K562 (cell line): ENCODE results near the gene MYO15B. TPM values are rescaled to one million over a fixed set of nuclear protein-coding genes. Genes with fewer than 3 reads are reported as not detected.

Source experiments
- ATAC-seq: fragments of 200-7000 bp; cut with Tn5 transposase; 3 replicates; pipeline ENCODE4 v1.9.1; 2020; ENCODE audit warnings: moderate library complexity
- BruUV-seq: library from RNA; stranded (reverse); fragments of 400-500 nt; replicated peaks from 2 replicates; lab custom pipeline; 2021; lab: Mats Ljungman, UMichigan
- CTCF ChIA-PET: fragments of 300-600 bp; formaldehyde crosslinking; extraction: SDS; loops from one replicate; lab custom pipeline; 2021; ENCODE audit warnings: low intra/inter-chr PET ratio; lab: Yijun Ruan, JAX
- POLR2A ChIA-PET: fragments of 300-600, 350-650 bp; sonication (Branson Sonifier 250); formaldehyde crosslinking; extraction: SDS; loops from one replicate; lab custom pipeline; 2021; ENCODE audit warnings: antibody characterized with exemption, inconsistent platforms; lab: Yijun Ruan, JAX
- DNase-seq, 4 experiments: peaks; one replicate each; pipeline versions ENCODE4 v3.0.0 to v3.0.0-alpha.2; 2011 to 2018; ENCODE audit warnings: low spot score in 3 of 4, mixed read lengths in 3 of 4; ENCODE audit errors: extremely low read depth in 1 of 4
- FAIRE-seq: peaks from 2 replicates; lab custom pipeline; 2011; peaks lifted over from hg19 to GRCh38; lab: Jason Lieb, UNC
- H2AFZ ChIP-seq: 2 replicates; pipeline ENCODE4 v1.6.0; 2011; ENCODE audit warnings: low read depth, low read length, control low read depth, inconsistent platforms
- H3K27ac ChIP-seq: fragments of 200-600 bp; 3 replicates; pipeline ENCODE4 v1.8.0; 2011; ENCODE audit warnings: low read depth, mild to moderate bottlenecking, control low read depth, inconsistent platforms, low read length, moderate library complexity, mixed read lengths; ENCODE audit errors: extremely low read depth
- H3K27me3 ChIP-seq, 2 experiments: fragments of 300-600 bp in 1 of 2; 2 replicates in 1 of 2; 3 replicates in 1 of 2; pipeline versions ENCODE4 v1.6.0 to v1.8.0; 2011; ENCODE audit warnings: inconsistent platforms in 2 of 2, low read length in 2 of 2, mild to moderate bottlenecking in 1 of 2, mixed read lengths in 1 of 2, moderate library complexity in 1 of 2; ENCODE audit not compliant: control insufficient read depth in 2 of 2, insufficient read depth in 2 of 2
- H3K36me3 ChIP-seq: fragments of 300-600 bp; 3 replicates; pipeline ENCODE4 v1.8.0; 2011; ENCODE audit warnings: mild to moderate bottlenecking, low read length, inconsistent platforms; ENCODE audit not compliant: control insufficient read depth, insufficient read depth
- H3K4me1 ChIP-seq, 2 experiments: fragments of 200-600 bp in 1 of 2; replicated peaks in 1 of 2; 2 replicates in 1 of 2; 3 replicates in 1 of 2; pipeline versions ENCODE4 v1.5.1 to v1.8.0; 2011; ENCODE audit warnings: inconsistent platforms in 2 of 2, low read length in 2 of 2, mild to moderate bottlenecking in 1 of 2, mixed read lengths in 1 of 2, moderate library complexity in 1 of 2; ENCODE audit not compliant: control insufficient read depth in 2 of 2, insufficient read depth in 2 of 2
- H3K4me2 ChIP-seq: 2 replicates; pipeline ENCODE4 v1.6.1; 2011; ENCODE audit warnings: low read length, control low read depth, inconsistent platforms, mixed read lengths; ENCODE audit not compliant: insufficient read depth
- H3K4me3 ChIP-seq: fragments of 200-600 bp; sonication (generic), shearing (Covaris generic); 2 replicates; pipeline ENCODE4 v1.5.1; 2016; ENCODE audit warnings: control low read depth, inconsistent platforms
- H3K79me2 ChIP-seq: fragments of 200-600 bp; 3 replicates; pipeline ENCODE4 v1.8.0; 2011; ENCODE audit warnings: low read length, inconsistent platforms; ENCODE audit not compliant: control insufficient read depth, insufficient read depth
- H3K9ac ChIP-seq, 2 experiments: 2 replicates each; pipeline versions ENCODE4 v1.6.0 to v1.6.1; 2011; ENCODE audit warnings: low read depth in 2 of 2, low read length in 2 of 2, control low read depth in 1 of 2, inconsistent platforms in 1 of 2, mild to moderate bottlenecking in 1 of 2, mixed read lengths in 1 of 2; ENCODE audit not compliant: insufficient read depth in 1 of 2
- H3K9me1 ChIP-seq: one replicate; pipeline ENCODE4 v1.6.0; 2011; ENCODE audit warnings: inconsistent platforms, mild to moderate bottlenecking, low read length, moderate library complexity; ENCODE audit not compliant: control insufficient read depth, insufficient read depth
- H3K9me3 ChIP-seq: replicated peaks from 2 replicates; pipeline ENCODE4 v1.5.1; 2011; ENCODE audit warnings: low read depth, low read length, inconsistent platforms; ENCODE audit not compliant: control insufficient read depth, insufficient read depth
- H4K20me1 ChIP-seq: replicated peaks from 2 replicates; pipeline ENCODE4 v1.6.1; 2011; ENCODE audit warnings: low read length, inconsistent platforms, mixed read lengths; ENCODE audit not compliant: control insufficient read depth, insufficient read depth
- BMI1 ChIP-seq: fragments of 150-350 bp; IDR thresholded peaks from 2 replicates; pipeline ENCODE4 v1.6.1; 2014; ENCODE audit warnings: low read length
- HEY1 ChIP-seq: fragments of 250-450 bp; sonication (Bioruptor Pico); IDR thresholded peaks from 2 replicates; pipeline ENCODE4 v1.5.0; 2020; ENCODE audit warnings: mild to moderate bottlenecking, moderate library complexity, borderline replicate concordance
- KHSRP ChIP-seq: fragments of 450-650 bp; IDR thresholded peaks from 2 replicates; pipeline ENCODE4 v1.6.1; 2017
- MAFG ChIP-seq: fragments of 450-650 bp; conservative IDR thresholded peaks from 2 replicates; pipeline ENCODE4 v1.6.1; 2016; ENCODE audit warnings: missing genetic modification characterization, missing compliant biosample characterization
- RHOXF2B ChIP-seq: fragments of 250-450 bp; sonication (Bioruptor Pico); conservative IDR thresholded peaks from 2 replicates; pipeline ENCODE4 v1.5.1; 2021
- TEAD2 ChIP-seq: fragments of 450-650 bp; IDR thresholded peaks from 2 replicates; pipeline ENCODE4 v1.6.1; 2016; ENCODE audit warnings: missing genetic modification characterization, control low read depth, missing compliant biosample characterization
- ZKSCAN8 ChIP-seq: fragments of 200-800 bp; sonication (Bioruptor generic); IDR thresholded peaks from 2 replicates; pipeline ENCODE4 v1.6.1; 2016; ENCODE audit warnings: missing genetic modification characterization, missing compliant biosample characterization
- ZNF354B ChIP-seq: fragments of 250-450 bp; sonication (Bioruptor Pico); IDR thresholded peaks from 2 replicates; pipeline ENCODE4 v1.4.0; 2020
- WGBS: fragments of 100-300 bp; shearing (Covaris generic); methylation state at CpG from one replicate; pipeline ENCODE4 v1.1.6; 2016; ENCODE audit warnings: low coverage, mixed read lengths; ENCODE audit not compliant: insufficient coverage; ENCODE audit errors: missing lambda C conversion rate; 5-methylcytosine and 5-hydroxymethylcytosine counted together
- in situ Hi-C: fragments of 300-500 bp; cut with MboI; formaldehyde crosslinking; loops from 4 replicates; pipeline ENCODE4 v1.15.0; 2018; ENCODE audit warnings: inconsistent platforms, mixed read lengths
- intact Hi-C: fragments of 100-400 bp; cut with micrococcal nuclease; formaldehyde crosslinking; loops from 2 replicates; pipeline ENCODE4 v1.14.2; 2022
- polyA plus RNA-seq, 8 experiments: library from polyadenylated mRNA; depleted of rRNA in 4 of 8; stranded (reverse) in 5 of 8; unstranded in 3 of 8; fragments of >200 nt; fragmentation: Nextera tagmentation in 2 of 8; fragmentation: Illumina TruSeq in 1 of 8; extraction: Ambion mirVana in 2 of 8; extraction: Trizol in 1 of 8; gene quantifications; 2 replicates each; pipeline versions ENCODE4 v1.2.1 to v1.2.3, GENCODE V29; 2011 to 2014; ENCODE audit warnings: inconsistent platforms in 1 of 8, missing spikeins in 1 of 8
- total RNA-seq, 7 experiments: library from RNA; depleted of rRNA in 6 of 7; stranded (reverse); fragments of >200 nt in 6 of 7; fragmentation: Illumina TruSeq in 2 of 7; extraction: Trizol in 2 of 7; gene quantifications; 2 replicates each; pipeline versions ENCODE4 v1.2.1 to v1.2.3, GENCODE V29; 2011 to 2021; ENCODE audit warnings: low replicate concordance in 1 of 7
- TF ChIP-seq, protein P1 (sequence below): fragments of 250-450 bp; sonication (Bioruptor Pico); IDR thresholded peaks from 2 replicates; pipeline ENCODE4 v1.9.0; 2021; ENCODE audit warnings: mild to moderate bottlenecking
- TF ChIP-seq, protein P2 (sequence below): fragments of 450-650 bp; formaldehyde crosslinking; IDR thresholded peaks from 2 replicates; pipeline ENCODE4 v1.4.0; 2022; ENCODE audit warnings: mild to moderate bottlenecking, moderate library complexity
- TF ChIP-seq, protein P3 (sequence below): sonication (generic); formaldehyde crosslinking; IDR thresholded peaks from 2 replicates; pipeline ENCODE4 v1.8.1; 2023; ENCODE audit warnings: mild to moderate bottlenecking, missing genetic modification reagents, moderate library complexity
- TF ChIP-seq, protein P4 (sequence below), 2 experiments: fragments of 450-650 bp; formaldehyde crosslinking in 1 of 2; IDR thresholded peaks; 2 replicates each; pipeline versions ENCODE4 v1.4.0 to v1.6.1; 2014 to 2020; ENCODE audit warnings: mild to moderate bottlenecking in 2 of 2, borderline replicate concordance in 1 of 2, low read depth in 1 of 2

The MYO15B gene
- total and polyA plus RNA-seq, 9 of the 15 experiments (the other 6 are each of a cell fraction or from before 2014, with no cell fraction given) = 0.05 to 3.1 (median 0.83) TPM; not detected in 2

DNA sequence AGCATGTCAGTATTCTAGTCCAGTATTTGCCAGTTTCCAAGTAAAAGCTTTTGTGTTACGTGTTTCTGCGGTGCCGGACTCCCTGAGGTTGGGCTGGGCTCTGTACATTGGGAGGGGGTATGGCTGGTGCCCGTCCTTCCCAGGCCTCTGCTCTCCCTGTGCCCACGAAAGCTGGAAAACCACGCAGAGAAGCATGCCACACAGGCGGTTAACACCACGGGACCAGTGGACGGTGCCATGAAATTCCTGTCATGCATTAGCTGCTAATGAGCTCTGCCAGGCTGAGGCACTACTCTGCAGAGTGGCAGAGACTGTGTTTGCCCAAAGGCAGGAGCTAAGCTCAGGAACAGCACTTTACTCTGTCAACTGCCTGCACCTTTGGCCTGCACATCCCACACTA is 53.7 kb downstream of the MYO15B start:
- no TSS peak for BruUV-seq
- H3K9ac ChIP-seq = peak overlapping the region in 1 of 2 experiments; percentile 19; a peak in 2 of 4 replicates
- H3K27ac ChIP-seq = no peak overlapping the region; the same call in 2 of the 3 replicates
- 0 out of 2 replicates have a peak, but pooled peaks cover 6% of the 10 kb centered on the region for H4K20me1 ChIP-seq
- peaks cover 15 to 36% of the 10 kb centered on the region in 2 experiments; a peak in 4 of 5 replicates for H3K4me1 ChIP-seq
- H3K9me3 ChIP-seq = no peaks in the 10 kb centered on the region
- no peak for DNase-seq
- ChIA-PET CTCF (no interaction called here), POLR2A (interaction anchor here (0.6 to 1.7 kb wide), 5 partner anchors 8 to 18 kb away, joined by 3 to 11 read pairs (median 4); partner anchors contain the start of gene SMIM5)
- H3K4me3 ChIP-seq = no peak overlapping the region
- ATAC-seq = no peak
- intact Hi-C loops (no loop called here), in situ Hi-C loops (no loop called here)
- WGBS = 84% methylated on average over 9 of the region's 9 CpGs
- H3K27me3 ChIP-seq = no peaks in the 10 kb centered on the region
- peaks cover under 1% of the 10 kb centered on the region for H3K9me1 ChIP-seq
- peaks cover 3% of the 10 kb centered on the region; the same call in 1 of the 3 replicates for H3K36me3 ChIP-seq
- H3K79me2 ChIP-seq = no peaks in the 10 kb centered on the region
- no peak overlapping the region for H2AFZ ChIP-seq
- FAIRE-seq = no peak
- no peak overlapping the region for H3K4me2 ChIP-seq
- TF ChIP-seq ZNF354B (no peak), TEAD2 (no peak), KHSRP (no peak), MAFG (tag) (no peak), BMI1 (no peak), RHOXF2B (CRISPR knock-in tag) (no peak), HEY1 (CRISPR knock-in tag) (no peak), ZKSCAN8 (CRISPR knock-in tag) (no peak)
- TF ChIP-seq, protein P1, sequence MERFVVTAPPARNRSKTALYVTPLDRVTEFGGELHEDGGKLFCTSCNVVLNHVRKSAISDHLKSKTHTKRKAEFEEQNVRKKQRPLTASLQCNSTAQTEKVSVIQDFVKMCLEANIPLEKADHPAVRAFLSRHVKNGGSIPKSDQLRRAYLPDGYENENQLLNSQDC (CRISPR knock-in tag) = no peak
- TF ChIP-seq, protein P2, sequence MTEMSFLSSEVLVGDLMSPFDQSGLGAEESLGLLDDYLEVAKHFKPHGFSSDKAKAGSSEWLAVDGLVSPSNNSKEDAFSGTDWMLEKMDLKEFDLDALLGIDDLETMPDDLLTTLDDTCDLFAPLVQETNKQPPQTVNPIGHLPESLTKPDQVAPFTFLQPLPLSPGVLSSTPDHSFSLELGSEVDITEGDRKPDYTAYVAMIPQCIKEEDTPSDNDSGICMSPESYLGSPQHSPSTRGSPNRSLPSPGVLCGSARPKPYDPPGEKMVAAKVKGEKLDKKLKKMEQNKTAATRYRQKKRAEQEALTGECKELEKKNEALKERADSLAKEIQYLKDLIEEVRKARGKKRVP (CRISPR knock-in tag) = no peak
- TF ChIP-seq, protein P3, sequence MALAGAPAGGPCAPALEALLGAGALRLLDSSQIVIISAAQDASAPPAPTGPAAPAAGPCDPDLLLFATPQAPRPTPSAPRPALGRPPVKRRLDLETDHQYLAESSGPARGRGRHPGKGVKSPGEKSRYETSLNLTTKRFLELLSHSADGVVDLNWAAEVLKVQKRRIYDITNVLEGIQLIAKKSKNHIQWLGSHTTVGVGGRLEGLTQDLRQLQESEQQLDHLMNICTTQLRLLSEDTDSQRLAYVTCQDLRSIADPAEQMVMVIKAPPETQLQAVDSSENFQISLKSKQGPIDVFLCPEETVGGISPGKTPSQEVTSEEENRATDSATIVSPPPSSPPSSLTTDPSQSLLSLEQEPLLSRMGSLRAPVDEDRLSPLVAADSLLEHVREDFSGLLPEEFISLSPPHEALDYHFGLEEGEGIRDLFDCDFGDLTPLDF (CRISPR knock-in tag) = no peak
- TF ChIP-seq, protein P4, sequence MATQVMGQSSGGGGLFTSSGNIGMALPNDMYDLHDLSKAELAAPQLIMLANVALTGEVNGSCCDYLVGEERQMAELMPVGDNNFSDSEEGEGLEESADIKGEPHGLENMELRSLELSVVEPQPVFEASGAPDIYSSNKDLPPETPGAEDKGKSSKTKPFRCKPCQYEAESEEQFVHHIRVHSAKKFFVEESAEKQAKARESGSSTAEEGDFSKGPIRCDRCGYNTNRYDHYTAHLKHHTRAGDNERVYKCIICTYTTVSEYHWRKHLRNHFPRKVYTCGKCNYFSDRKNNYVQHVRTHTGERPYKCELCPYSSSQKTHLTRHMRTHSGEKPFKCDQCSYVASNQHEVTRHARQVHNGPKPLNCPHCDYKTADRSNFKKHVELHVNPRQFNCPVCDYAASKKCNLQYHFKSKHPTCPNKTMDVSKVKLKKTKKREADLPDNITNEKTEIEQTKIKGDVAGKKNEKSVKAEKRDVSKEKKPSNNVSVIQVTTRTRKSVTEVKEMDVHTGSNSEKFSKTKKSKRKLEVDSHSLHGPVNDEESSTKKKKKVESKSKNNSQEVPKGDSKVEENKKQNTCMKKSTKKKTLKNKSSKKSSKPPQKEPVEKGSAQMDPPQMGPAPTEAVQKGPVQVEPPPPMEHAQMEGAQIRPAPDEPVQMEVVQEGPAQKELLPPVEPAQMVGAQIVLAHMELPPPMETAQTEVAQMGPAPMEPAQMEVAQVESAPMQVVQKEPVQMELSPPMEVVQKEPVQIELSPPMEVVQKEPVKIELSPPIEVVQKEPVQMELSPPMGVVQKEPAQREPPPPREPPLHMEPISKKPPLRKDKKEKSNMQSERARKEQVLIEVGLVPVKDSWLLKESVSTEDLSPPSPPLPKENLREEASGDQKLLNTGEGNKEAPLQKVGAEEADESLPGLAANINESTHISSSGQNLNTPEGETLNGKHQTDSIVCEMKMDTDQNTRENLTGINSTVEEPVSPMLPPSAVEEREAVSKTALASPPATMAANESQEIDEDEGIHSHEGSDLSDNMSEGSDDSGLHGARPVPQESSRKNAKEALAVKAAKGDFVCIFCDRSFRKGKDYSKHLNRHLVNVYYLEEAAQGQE (IDR thresholded peaks at IDR 0.05; ENCODE audit: borderline replicate concordance) = no peak
- TF ChIP-seq, protein P4 (CRISPR knock-in tag; IDR thresholded peaks at IDR 0.05; ENCODE audit: low read depth) = no peak
